ENCODE results near the gene BIRC2.
"Not testable (repeated sequence)": the region's sequence is repeated elsewhere in the genome, so short reads cannot be mapped to it uniquely, and the experiment has no call there.

Gene BIRC2

DNA sequence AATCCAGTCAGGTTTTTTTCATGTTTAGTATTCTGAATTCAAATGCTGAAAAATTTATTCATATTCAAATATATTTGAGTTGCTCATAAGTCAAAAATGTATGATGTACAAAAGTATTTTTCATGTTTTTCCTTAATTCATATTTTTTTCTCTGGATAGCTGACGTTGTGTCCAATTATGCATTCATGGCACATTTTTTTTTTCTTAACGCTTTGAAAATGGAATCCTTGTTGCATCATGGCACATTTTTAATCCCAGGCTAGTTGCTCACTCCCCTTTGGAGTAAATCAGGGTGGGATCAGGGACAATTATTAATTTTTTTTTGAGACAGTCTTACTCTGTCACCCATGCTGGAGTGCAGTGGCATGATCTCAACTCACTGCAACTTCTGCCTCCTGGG lies 15.7 kb upstream of the BIRC2 start:
- WGBS, 2 donors (ENCODE audit: extremely low coverage in 2 of 2, insufficient read length in 2 of 2, insufficient replicate concordance in 1 of 2) = no CpG with 5 or more reads among the region's 2 CpGs
- no peak overlapping the region for H4K8ac ChIP-seq (ENCODE audit: low read depth, low read length)
- H3K79me1 ChIP-seq (ENCODE audit: low read depth, low read length) = no peaks in the 10 kb centered on the region
- H2BK5ac ChIP-seq (ENCODE audit: low read length) = no peak overlapping the region
- no peak overlapping the region for H3K9ac ChIP-seq (ENCODE audit: low read depth, low read length, poor library complexity)
- no peak overlapping the region for H3K4me2 ChIP-seq (ENCODE audit: insufficient read depth, low read length, poor library complexity, severe bottlenecking)
- no peak overlapping the region for H3K23ac ChIP-seq (ENCODE audit: low read depth, low read length, poor library complexity)
- H2BK120ac ChIP-seq (ENCODE audit: low read depth, low read length) = no peak overlapping the region
- H3K36me3 ChIP-seq (replicated peaks in 1 of 2; ENCODE audit: control insufficient read depth in 2 of 2, insufficient read depth in 2 of 2, low read length in 2 of 2) = no peaks in the 10 kb centered on the region
- H2AFZ ChIP-seq (ENCODE audit: low read length) = no peak overlapping the region
- no peaks in the 10 kb centered on the region for H3K27me3 ChIP-seq (ENCODE audit: control insufficient read depth in 3 of 3, insufficient read depth in 3 of 3, low read depth in 1 of 3, low read length in 3 of 3)
- H2BK12ac ChIP-seq (ENCODE audit: low read length) = no peak overlapping the region
- no peak overlapping the region for H4K91ac ChIP-seq (ENCODE audit: low read depth, low read length, poor library complexity)
- no peak overlapping the region for H3K18ac ChIP-seq (ENCODE audit: low read length)
- no peak overlapping the region for H2BK15ac ChIP-seq (ENCODE audit: low read length)
- H3K4me1 ChIP-seq (ENCODE audit: control insufficient read depth in 2 of 2, insufficient read depth in 1 of 2, low read depth in 1 of 2, low read length in 2 of 2) = no peaks in the 10 kb centered on the region
- DNase-seq (ENCODE audit: low spot score) = no peak
- H3K27ac ChIP-seq (replicated peaks; ENCODE audit: low read length) = no peak overlapping the region
- H2AK5ac ChIP-seq (ENCODE audit: low read depth, low read length) = no peak overlapping the region
- no peaks in the 10 kb centered on the region for H3K9me3 ChIP-seq (replicated peaks in 1 of 2; ENCODE audit: control insufficient read depth in 2 of 2, insufficient read depth in 1 of 2, low read depth in 1 of 2, low read length in 2 of 2)
- no peak overlapping the region for H3K4ac ChIP-seq (ENCODE audit: low read length)
- no peak overlapping the region for H3K14ac ChIP-seq (ENCODE audit: low read length)
- H3K4me3 ChIP-seq (ENCODE audit: low read length in 2 of 2) = no peak overlapping the region

DNA sequence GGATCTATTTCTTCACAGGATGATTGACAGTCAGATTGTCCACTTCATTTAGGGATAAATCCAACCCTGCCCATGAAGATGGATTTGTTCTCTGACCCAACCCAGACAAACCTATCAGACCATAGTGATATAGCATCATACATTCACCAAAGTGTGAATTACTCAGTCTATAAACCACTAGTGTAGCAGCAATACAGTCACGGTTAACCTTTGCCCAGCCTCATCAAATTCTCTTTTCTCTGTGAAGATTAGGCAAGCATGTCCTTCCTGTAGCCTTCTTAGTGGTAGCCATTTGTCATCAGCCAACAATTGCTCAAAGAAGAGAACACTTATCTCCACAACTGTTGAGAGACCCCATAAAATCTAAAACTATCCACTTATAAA lies 14.4 kb upstream of the BIRC2 start:
- Histone ChIP-seq H2BK12ac (ENCODE audit: low read length) (no peak overlapping the region), H2BK5ac (ENCODE audit: low read length) (no peak overlapping the region), H3K9ac (ENCODE audit: low read depth, low read length, poor library complexity) (no peak overlapping the region), H3K18ac (ENCODE audit: low read length) (no peak overlapping the region), H2AK5ac (ENCODE audit: low read depth, low read length) (no peak overlapping the region), H2AFZ (ENCODE audit: low read length) (no peak overlapping the region), H3K36me3 (replicated peaks in 1 of 2; ENCODE audit: control insufficient read depth in 2 of 2, insufficient read depth in 2 of 2, low read length in 2 of 2) (no peaks in the 10 kb centered on the region), H3K27ac (replicated peaks; ENCODE audit: low read length) (no peak overlapping the region), H3K4me1 (ENCODE audit: control insufficient read depth in 2 of 2, insufficient read depth in 1 of 2, low read depth in 1 of 2, low read length in 2 of 2) (no peaks in the 10 kb centered on the region), H3K27me3 (ENCODE audit: control insufficient read depth in 3 of 3, insufficient read depth in 3 of 3, low read depth in 1 of 3, low read length in 3 of 3) (no peaks in the 10 kb centered on the region), H4K8ac (ENCODE audit: low read depth, low read length) (no peak overlapping the region), H3K4me2 (ENCODE audit: insufficient read depth, low read length, poor library complexity, severe bottlenecking) (no peak overlapping the region), H3K9me3 (replicated peaks in 1 of 2; ENCODE audit: control insufficient read depth in 2 of 2, insufficient read depth in 1 of 2, low read depth in 1 of 2, low read length in 2 of 2) (no peaks in the 10 kb centered on the region), H2BK15ac (ENCODE audit: low read length) (no peak overlapping the region), H3K4ac (ENCODE audit: low read length) (no peak overlapping the region), H3K4me3 (ENCODE audit: low read length in 2 of 2) (no peak overlapping the region), H3K14ac (ENCODE audit: low read length) (no peak overlapping the region), H2BK120ac (ENCODE audit: low read depth, low read length) (no peak overlapping the region), H3K79me1 (ENCODE audit: low read depth, low read length) (no peaks in the 10 kb centered on the region), H3K23ac (ENCODE audit: low read depth, low read length, poor library complexity) (no peak overlapping the region), H4K91ac (ENCODE audit: low read depth, low read length, poor library complexity) (no peak overlapping the region)
- WGBS, 2 donors (ENCODE audit: extremely low coverage in 2 of 2, insufficient read length in 2 of 2, insufficient replicate concordance in 1 of 2) = no CpG with 5 or more reads among the region's 1 CpG
- DNase-seq (ENCODE audit: low spot score) = no peak

DNA sequence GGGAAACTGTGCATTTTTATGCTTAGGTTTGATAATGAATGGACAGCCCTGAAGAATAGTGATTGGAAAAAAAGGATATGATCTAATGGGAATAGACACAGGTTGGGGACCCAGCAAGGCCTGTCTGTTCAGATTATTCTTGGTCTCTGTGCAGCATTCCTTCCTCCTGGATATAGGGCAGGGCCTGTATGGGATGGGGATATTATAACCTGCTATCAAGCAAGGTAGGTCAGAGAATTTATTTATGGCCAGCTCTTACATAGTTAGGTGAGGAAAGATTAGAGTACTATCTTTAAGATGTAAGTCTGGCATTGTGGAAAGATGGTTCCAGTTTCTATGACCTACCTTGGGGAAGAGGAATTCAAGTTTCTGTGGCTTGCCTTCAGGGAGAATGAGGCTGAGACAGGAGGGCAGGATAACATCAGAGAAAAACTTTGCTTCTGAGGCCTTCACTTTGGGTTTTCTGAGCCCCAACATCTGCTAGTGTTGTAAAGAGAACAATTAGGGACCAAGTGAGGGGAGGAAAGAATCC lies 8.5 kb upstream of the BIRC2 start:
- no peak for DNase-seq (ENCODE audit: low spot score)
- H3K4me3 ChIP-seq (ENCODE audit: low read length in 2 of 2) = no peak overlapping the region
- H3K23ac ChIP-seq (ENCODE audit: low read depth, low read length, poor library complexity) = no peak overlapping the region
- no peaks in the 10 kb centered on the region for H3K9me3 ChIP-seq (replicated peaks in 1 of 2; ENCODE audit: control insufficient read depth in 2 of 2, insufficient read depth in 1 of 2, low read depth in 1 of 2, low read length in 2 of 2)
- H3K14ac ChIP-seq (ENCODE audit: low read length) = no peak overlapping the region
- no peak overlapping the region for H3K18ac ChIP-seq (ENCODE audit: low read length)
- H3K4ac ChIP-seq (ENCODE audit: low read length) = no peak overlapping the region
- H3K4me2 ChIP-seq (ENCODE audit: insufficient read depth, low read length, poor library complexity, severe bottlenecking) = no peak overlapping the region
- no peak overlapping the region for H3K9ac ChIP-seq (ENCODE audit: low read depth, low read length, poor library complexity)
- no peak overlapping the region for H4K91ac ChIP-seq (ENCODE audit: low read depth, low read length, poor library complexity)
- H3K79me1 ChIP-seq (ENCODE audit: low read depth, low read length) = no peaks in the 10 kb centered on the region
- H3K4me1 ChIP-seq (ENCODE audit: control insufficient read depth in 2 of 2, insufficient read depth in 1 of 2, low read depth in 1 of 2, low read length in 2 of 2) = no peaks in the 10 kb centered on the region
- H2AFZ ChIP-seq (ENCODE audit: low read length) = no peak overlapping the region
- H2BK5ac ChIP-seq (ENCODE audit: low read length) = no peak overlapping the region
- no peak overlapping the region for H2AK5ac ChIP-seq (ENCODE audit: low read depth, low read length)
- H4K8ac ChIP-seq (ENCODE audit: low read depth, low read length) = no peak overlapping the region
- no peak overlapping the region for H2BK15ac ChIP-seq (ENCODE audit: low read length)
- no peak overlapping the region for H3K27ac ChIP-seq (replicated peaks; ENCODE audit: low read length)
- no peak overlapping the region for H2BK12ac ChIP-seq (ENCODE audit: low read length)
- H3K27me3 ChIP-seq (ENCODE audit: control insufficient read depth in 3 of 3, insufficient read depth in 3 of 3, low read depth in 1 of 3, low read length in 3 of 3) = peaks cover 0 to 10% (median 0%) of the 10 kb centered on the region in 3 experiments
- no peaks in the 10 kb centered on the region for H3K36me3 ChIP-seq (replicated peaks in 1 of 2; ENCODE audit: control insufficient read depth in 2 of 2, insufficient read depth in 2 of 2, low read length in 2 of 2)
- no peak overlapping the region for H2BK120ac ChIP-seq (ENCODE audit: low read depth, low read length)

DNA sequence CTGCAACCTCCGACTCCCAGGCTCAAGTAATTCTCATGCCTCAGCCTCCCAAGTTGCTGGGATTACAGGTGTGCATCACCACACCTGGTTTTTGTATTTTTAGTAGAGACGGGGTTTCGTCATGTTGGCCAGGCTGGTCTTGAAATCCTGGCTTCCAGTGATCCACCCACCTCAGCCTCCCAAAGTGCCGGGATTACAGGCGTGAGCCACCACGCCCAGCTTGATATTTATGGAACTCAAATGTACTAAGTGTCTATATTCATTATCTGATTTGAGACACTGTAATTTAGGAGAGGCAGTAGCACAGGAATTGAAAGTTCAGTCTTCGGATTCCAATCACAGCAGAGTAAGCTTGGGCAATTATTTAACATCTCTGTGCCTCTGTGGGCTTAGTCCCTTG lies 5.7 kb upstream of the BIRC2 start:
- no CpG with 5 or more reads among the region's 7 CpGs for WGBS, 2 donors (ENCODE audit: extremely low coverage in 2 of 2, insufficient read length in 2 of 2, insufficient replicate concordance in 1 of 2)

More for the DNA sequence above, 5.7 kb upstream of the BIRC2 start:
- H3K14ac ChIP-seq (ENCODE audit: low read length); H2AK5ac ChIP-seq (ENCODE audit: low read depth, low read length); H3K4me3 ChIP-seq (ENCODE audit: low read length in 2 of 2); H2BK12ac ChIP-seq (ENCODE audit: low read length); H3K23ac ChIP-seq (ENCODE audit: low read depth, low read length, poor library complexity); H2BK5ac ChIP-seq (ENCODE audit: low read length); H2BK120ac ChIP-seq (ENCODE audit: low read depth, low read length); H3K27ac ChIP-seq (replicated peaks; ENCODE audit: low read length); H3K18ac ChIP-seq (ENCODE audit: low read length); H4K91ac ChIP-seq (ENCODE audit: low read depth, low read length, poor library complexity); H2AFZ ChIP-seq (ENCODE audit: low read length); H3K4ac ChIP-seq (ENCODE audit: low read length); H3K36me3 ChIP-seq (replicated peaks in 1 of 2; ENCODE audit: control insufficient read depth in 2 of 2, insufficient read depth in 2 of 2, low read length in 2 of 2); H3K4me1 ChIP-seq (ENCODE audit: control insufficient read depth in 2 of 2, insufficient read depth in 1 of 2, low read depth in 1 of 2, low read length in 2 of 2); H3K9me3 ChIP-seq (replicated peaks in 1 of 2; ENCODE audit: control insufficient read depth in 2 of 2, insufficient read depth in 1 of 2, low read depth in 1 of 2, low read length in 2 of 2); H3K4me2 ChIP-seq (ENCODE audit: insufficient read depth, low read length, poor library complexity, severe bottlenecking); H3K79me1 ChIP-seq (ENCODE audit: low read depth, low read length); H2BK15ac ChIP-seq (ENCODE audit: low read length); DNase-seq (ENCODE audit: low spot score); H3K9ac ChIP-seq (ENCODE audit: low read depth, low read length, poor library complexity); H4K8ac ChIP-seq (ENCODE audit: low read depth, low read length): not testable (repeated sequence)
- peaks cover 0 to 10% (median 0%) of the 10 kb centered on the region in 3 experiments for H3K27me3 ChIP-seq (ENCODE audit: control insufficient read depth in 3 of 3, insufficient read depth in 3 of 3, low read depth in 1 of 3, low read length in 3 of 3)

Data from neuronal stem cell (in vitro differentiated cells).